HG03103 (cell line): ENCODE measurements around the gene AKT2.
"Not testable (repeated sequence)": the region's sequence is repeated elsewhere in the genome, so short reads cannot be mapped to it uniquely, and the experiment has no call there.

Source experiments
- ATAC-seq: cut with Tn5 transposase; IDR thresholded peaks from one replicate; pipeline ENCODE4 v1.9.1; 2021; ENCODE audit warnings: low read depth; ENCODE audit not compliant: unreplicated experiment

Gene AKT2

GRCh38 chr19:40224342-40225150, 60.6 kb downstream of the AKT2 start:
- ATAC-seq = no peak

GRCh38 chr19:40223135-40223822, 61.9 kb downstream of the AKT2 start:
- ATAC-seq = no peak

GRCh38 chr19:40221858-40222619, 63.1 kb downstream of the AKT2 start:
- ATAC-seq = no peak

GRCh38 chr19:40220674-40221073, 64.5 kb downstream of the AKT2 start:
- ATAC-seq = no peak

- no peak for ATAC-seq
Measured at GRCh38 chr19:40219721-40220276, 65.3 kb downstream of the AKT2 start.

GRCh38 chr19:40219029-40219428, 66.1 kb downstream of the AKT2 start:
- not testable (repeated sequence) for ATAC-seq

- no peak for ATAC-seq
Measured at GRCh38 chr19:40217934-40218890, 66.9 kb downstream of the AKT2 start, which contains the start of gene TTC9B. Gene TTC9B (minus strand): TSS chr19:40218384. CDS start chr19:40218381, 3 bp downstream.

- ATAC-seq = no peak
Measured at GRCh38 chr19:40217027-40217810, 67.9 kb downstream of the AKT2 start.

- ATAC-seq = no peak
Measured at GRCh38 chr19:40216777-40217026, 68.4 kb downstream of the AKT2 start.

- no peak for ATAC-seq
Measured at GRCh38 chr19:40216013-40216776, 69.0 kb downstream of the AKT2 start.

GRCh38 chr19:40214936-40215335, 70.2 kb downstream of the AKT2 start:
- no peak for ATAC-seq

- no peak for ATAC-seq
Measured at GRCh38 chr19:40213882-40214570, 71.1 kb downstream of the AKT2 start.

- ATAC-seq = no peak
Measured at GRCh38 chr19:40213251-40213829, 71.8 kb downstream of the AKT2 start.

GRCh38 chr19:40210889-40211288, 74.3 kb downstream of the AKT2 start:
- ATAC-seq = no peak

GRCh38 chr19:40208602-40209001, 76.5 kb downstream of the AKT2 start:
- ATAC-seq = no peak

- no peak for ATAC-seq
Measured at GRCh38 chr19:40205760-40206159, 79.4 kb downstream of the AKT2 start.

GRCh38 chr19:40204381-40204780, 80.8 kb downstream of the AKT2 start:
- ATAC-seq = no peak
